GM12864 (cell line): ENCODE measurements around the gene GABRR1.
"Not testable (repeated sequence)": the region's sequence is repeated elsewhere in the genome, so short reads cannot be mapped to it uniquely, and the experiment has no call there.

Source experiments
- DNase-seq: peaks from one replicate; pipeline ENCODE4 v3.0.0-alpha.2; 2011; ENCODE audit warnings: low read depth
- H3K4me3 ChIP-seq: 2 replicates; pipeline ENCODE4 v1.5.1; 2011; ENCODE audit warnings: mild to moderate bottlenecking, low read depth, low read length, control low read depth
- TF ChIP-seq, protein P1 (sequence below): IDR thresholded peaks from 2 replicates; pipeline ENCODE4 v1.5.1; 2011; ENCODE audit warnings: low read depth, mild to moderate bottlenecking, moderate library complexity, low read length, control low read depth, inconsistent platforms; ENCODE audit errors: missing control alignments

GABRR1 gene

GRCh38 chr6:89243331-89243629 lies 26.1 kb upstream of the GABRR1 start:
- H3K4me3 ChIP-seq = no peak overlapping the region
- no peak for DNase-seq
- TF ChIP-seq, protein P1, sequence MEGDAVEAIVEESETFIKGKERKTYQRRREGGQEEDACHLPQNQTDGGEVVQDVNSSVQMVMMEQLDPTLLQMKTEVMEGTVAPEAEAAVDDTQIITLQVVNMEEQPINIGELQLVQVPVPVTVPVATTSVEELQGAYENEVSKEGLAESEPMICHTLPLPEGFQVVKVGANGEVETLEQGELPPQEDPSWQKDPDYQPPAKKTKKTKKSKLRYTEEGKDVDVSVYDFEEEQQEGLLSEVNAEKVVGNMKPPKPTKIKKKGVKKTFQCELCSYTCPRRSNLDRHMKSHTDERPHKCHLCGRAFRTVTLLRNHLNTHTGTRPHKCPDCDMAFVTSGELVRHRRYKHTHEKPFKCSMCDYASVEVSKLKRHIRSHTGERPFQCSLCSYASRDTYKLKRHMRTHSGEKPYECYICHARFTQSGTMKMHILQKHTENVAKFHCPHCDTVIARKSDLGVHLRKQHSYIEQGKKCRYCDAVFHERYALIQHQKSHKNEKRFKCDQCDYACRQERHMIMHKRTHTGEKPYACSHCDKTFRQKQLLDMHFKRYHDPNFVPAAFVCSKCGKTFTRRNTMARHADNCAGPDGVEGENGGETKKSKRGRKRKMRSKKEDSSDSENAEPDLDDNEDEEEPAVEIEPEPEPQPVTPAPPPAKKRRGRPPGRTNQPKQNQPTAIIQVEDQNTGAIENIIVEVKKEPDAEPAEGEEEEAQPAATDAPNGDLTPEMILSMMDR = no peak

DNA sequence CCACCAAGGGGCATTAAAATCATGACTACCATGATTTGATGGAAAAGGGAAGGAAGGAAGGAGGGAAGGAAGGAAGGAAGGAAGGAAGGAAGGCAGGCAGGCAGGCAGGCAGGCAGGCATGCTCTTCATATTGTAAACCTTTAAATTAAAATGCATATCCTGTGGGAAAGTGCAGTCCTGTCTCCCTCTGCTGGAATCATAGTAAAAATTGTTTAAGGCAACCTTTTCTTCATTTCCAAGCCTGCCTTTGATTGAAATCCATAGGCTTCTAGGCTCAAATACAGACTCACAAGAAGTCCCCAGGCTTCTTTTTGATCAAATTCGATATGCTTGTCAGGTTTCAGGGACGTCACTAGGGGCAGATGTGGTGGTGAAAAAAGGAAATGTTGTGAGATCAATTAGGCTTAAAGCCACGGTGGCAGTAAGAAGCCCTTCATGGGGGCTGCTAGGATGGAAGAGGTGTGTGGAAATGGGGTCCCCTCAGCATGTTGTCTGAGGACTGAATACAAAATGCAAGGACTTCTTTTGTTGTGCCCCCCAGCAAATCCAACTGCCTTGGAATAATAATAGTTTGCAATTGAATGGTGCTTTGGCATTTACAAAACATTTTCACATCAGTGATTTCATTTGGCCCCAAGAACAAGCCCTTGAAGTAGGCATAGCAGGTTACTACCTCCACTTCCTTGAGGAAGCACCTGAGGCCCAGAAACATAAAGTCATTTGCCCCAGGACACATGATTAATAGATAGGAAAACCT lies 25.6 kb upstream of the GABRR1 start:
- no peak overlapping the region for H3K4me3 ChIP-seq
- no peak for DNase-seq
- TF ChIP-seq, protein P1 = peak; percentile 43

DNA sequence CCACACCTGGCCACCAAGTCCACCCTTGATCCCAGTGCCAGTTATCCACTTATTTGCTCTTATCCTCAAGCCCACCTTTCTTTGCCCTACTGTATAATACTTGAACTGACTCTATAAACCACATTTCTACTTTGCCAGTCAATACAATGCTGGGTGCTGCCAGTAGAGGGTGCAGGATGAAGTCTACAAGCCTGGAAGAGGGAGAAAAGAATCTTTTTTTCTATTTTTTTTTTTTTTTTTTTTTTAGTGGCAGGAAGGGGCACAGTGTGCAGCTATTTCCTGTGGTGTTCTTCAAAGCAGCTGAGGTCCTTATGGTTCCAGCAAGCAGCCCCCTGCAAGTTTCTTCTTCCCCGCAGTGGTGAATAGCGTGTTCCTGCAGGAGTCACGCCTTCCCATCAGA lies 22.2 kb upstream of the GABRR1 start:
- H3K4me3 ChIP-seq = no peak overlapping the region
- TF ChIP-seq, protein P1 = peak; percentile 55
- no peak for DNase-seq

GRCh38 chr6:89237158-89237557 lies 20.0 kb upstream of the GABRR1 start:
- no peak overlapping the region for H3K4me3 ChIP-seq
- TF ChIP-seq, protein P1 = no peak
- no peak for DNase-seq

GRCh38 chr6:89233605-89234004 lies 16.4 kb upstream of the GABRR1 start:
- not testable (repeated sequence) for H3K4me3 ChIP-seq, DNase-seq

GRCh38 chr6:89222712-89223039 lies 5.5 kb upstream of the GABRR1 start:
- TF ChIP-seq, protein P1 = no peak
- DNase-seq = no peak
- H3K4me3 ChIP-seq = no peak overlapping the region

DNA sequence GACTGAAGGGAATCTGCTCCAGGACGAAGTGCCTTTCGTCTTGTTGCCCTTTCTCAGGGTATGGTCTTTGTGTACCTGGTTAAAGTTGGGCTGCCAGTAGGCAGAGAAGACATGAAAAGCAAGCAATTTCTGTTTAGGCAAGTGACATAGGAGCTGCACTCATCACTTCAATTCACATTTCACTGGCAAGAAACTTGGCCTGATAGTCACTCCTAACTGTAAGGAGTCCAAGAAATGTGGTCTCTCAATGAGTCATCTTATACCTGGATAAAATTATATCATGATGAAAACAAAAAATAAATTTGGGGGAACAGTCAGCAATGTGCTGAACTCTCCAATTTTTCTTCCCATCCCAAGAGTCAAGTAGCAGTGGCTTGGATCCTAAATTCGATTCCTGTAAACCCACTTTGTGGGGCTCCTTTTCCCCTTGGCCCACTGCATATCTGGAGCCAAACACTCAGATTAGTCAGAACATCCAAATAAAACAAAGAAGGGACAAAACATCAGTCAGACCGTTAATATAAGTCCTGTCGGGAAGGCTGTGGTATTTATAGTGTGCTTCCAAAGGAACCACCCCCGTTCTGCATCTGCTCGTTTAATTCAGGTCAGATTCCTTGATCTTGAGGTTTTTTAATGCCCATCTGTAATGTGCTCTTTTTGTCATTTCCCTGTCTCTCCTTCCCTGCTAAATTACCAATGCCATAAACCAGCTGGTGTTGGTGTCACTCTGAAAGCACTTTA lies 5.0 kb upstream of the GABRR1 start:
- no peak for DNase-seq
- TF ChIP-seq, protein P1 = no peak
- no peak overlapping the region for H3K4me3 ChIP-seq
